NOMO-1 treated with dmso at 0.1 percent for 144 hours (cell line): Measurements from ENCODE around the gene JAZF1.

Experiments used
- DNase-seq: peaks from one replicate; lab custom pipeline; 2025; ENCODE audit not compliant: unreplicated experiment; lab: John Stamatoyannopoulos, UW

Gene JAZF1

GRCh38 chr7:27921081-27921836 is 259.3 kb downstream of the JAZF1 start:
- DNase-seq, result peak; percentile 38

GRCh38 chr7:27920281-27920946 is 260.2 kb downstream of the JAZF1 start:
- DNase-seq, result no peak

- no peak for DNase-seq
These were observed 262.1 kb downstream of the JAZF1 start for GRCh38 chr7:27918503-27918902.

- DNase-seq, result no peak
These were observed 262.8 kb downstream of the JAZF1 start for GRCh38 chr7:27917774-27918314.

GRCh38 chr7:27917119-27917518 is 263.5 kb downstream of the JAZF1 start:
- no peak for DNase-seq

- DNase-seq, result no peak
These were observed 264.2 kb downstream of the JAZF1 start for GRCh38 chr7:27916372-27916771.

GRCh38 chr7:27914409-27914808 is 266.2 kb downstream of the JAZF1 start:
- no peak for DNase-seq

- DNase-seq, result no peak
These were observed 267.8 kb downstream of the JAZF1 start for GRCh38 chr7:27912751-27913150.

- no peak for DNase-seq
These were observed 268.7 kb downstream of the JAZF1 start for GRCh38 chr7:27911920-27912319.

- no peak for DNase-seq
These were observed 270.3 kb downstream of the JAZF1 start for GRCh38 chr7:27910326-27910725.

GRCh38 chr7:27908534-27909165 is 271.9 kb downstream of the JAZF1 start:
- DNase-seq, result no peak

GRCh38 chr7:27906385-27907091 is 274.1 kb downstream of the JAZF1 start:
- DNase-seq, result no peak

- no peak for DNase-seq
These were observed 274.6 kb downstream of the JAZF1 start for GRCh38 chr7:27905951-27906350.

- peak; percentile 42 for DNase-seq
These were observed 279.4 kb downstream of the JAZF1 start for GRCh38 chr7:27901028-27901760.

- no peak for DNase-seq
These were observed 280.6 kb downstream of the JAZF1 start for GRCh38 chr7:27900006-27900405.

GRCh38 chr7:27899601-27900000 is 281.0 kb downstream of the JAZF1 start:
- no peak for DNase-seq

- DNase-seq, result no peak
These were observed 283.2 kb downstream of the JAZF1 start for GRCh38 chr7:27897441-27897847.

GRCh38 chr7:27897001-27897400 is 283.6 kb downstream of the JAZF1 start:
- DNase-seq, result no peak

- DNase-seq, result peak; percentile 2
These were observed 285.0 kb downstream of the JAZF1 start for GRCh38 chr7:27895551-27895950.

GRCh38 chr7:27890205-27890849 is 290.3 kb downstream of the JAZF1 start:
- no peak for DNase-seq
